ENCODE measurements around the gene USP6NL.

The USP6NL gene

GRCh38 chr10:11404901-11405300, 206.5 kb downstream of the USP6NL start:
- Histone ChIP-seq H3K79me2 (ENCODE audit: control insufficient read depth, insufficient read depth, low read length) (no peaks in the 10 kb centered on the region), H3K27me3 (ENCODE audit: insufficient read depth, low read length, poor library complexity) (no peaks in the 10 kb centered on the region), H3K4me2 (ENCODE audit: low read length) (no peak overlapping the region), H3K27ac (ENCODE audit: low read depth, low read length) (no peak overlapping the region), H3K18ac (ENCODE audit: low read length) (no peak overlapping the region), H3K36me3 (ENCODE audit: control insufficient read depth, insufficient read depth, low read length) (no peaks in the 10 kb centered on the region), H3K79me1 (ENCODE audit: low read length) (no peaks in the 10 kb centered on the region), H2BK15ac (replicated peaks; ENCODE audit: low read depth) (no peak overlapping the region), H3K4me3 (ENCODE audit: low read length) (no peak overlapping the region), H2BK120ac (ENCODE audit: low read depth, low read length) (no peak overlapping the region), H4K8ac (ENCODE audit: low read depth, low read length) (no peak overlapping the region), H3K4me1 (ENCODE audit: control insufficient read depth, low read depth, low read length) (no peaks in the 10 kb centered on the region), H4K5ac (ENCODE audit: low read length) (no peak overlapping the region), H2BK5ac (ENCODE audit: low read length) (no peak overlapping the region), H3K4ac (ENCODE audit: low read depth, low read length) (no peak overlapping the region), H2AK5ac (ENCODE audit: low read length) (no peak overlapping the region), H3K23ac (ENCODE audit: low read length) (no peak overlapping the region), H3K9ac (ENCODE audit: low read length) (no peak overlapping the region), H3K56ac (ENCODE audit: low read length) (no peak overlapping the region)
- WGBS (ENCODE audit: extremely low coverage, insufficient coverage, low lambda C conversion rate), result no CpG with 5 or more reads among the region's 13 CpGs
- DNase-seq, result no peak
